T-helper 1 cell (primary cell): ENCODE measurements around the gene KIF1B.

Experiments
- DNase-seq, 5 donors: peaks; one replicate each; pipeline ENCODE4 v3.0.0-alpha.2; 2012 to 2020

The KIF1B gene

DNA sequence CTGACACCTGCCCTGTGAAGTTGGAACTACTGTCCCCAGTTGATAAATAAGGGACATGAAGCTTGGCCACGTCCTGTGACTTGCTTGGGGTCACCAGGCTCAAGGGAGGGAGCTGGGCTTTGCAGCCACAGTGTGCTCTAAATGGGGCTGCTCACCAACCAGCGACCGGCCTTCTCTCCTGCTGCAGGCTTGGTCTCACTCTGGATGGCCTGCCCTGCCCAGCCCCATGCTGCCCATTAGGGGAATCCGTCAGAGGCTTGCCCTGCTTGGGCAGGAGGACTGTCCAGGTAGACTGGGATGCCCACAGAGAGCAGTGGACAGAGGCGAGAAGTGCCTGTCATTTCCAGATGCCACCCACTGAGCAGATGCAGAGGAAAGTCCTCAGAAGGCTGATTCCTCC is 218.6 kb downstream of the KIF1B start:
- DNase-seq = no peak

DNA sequence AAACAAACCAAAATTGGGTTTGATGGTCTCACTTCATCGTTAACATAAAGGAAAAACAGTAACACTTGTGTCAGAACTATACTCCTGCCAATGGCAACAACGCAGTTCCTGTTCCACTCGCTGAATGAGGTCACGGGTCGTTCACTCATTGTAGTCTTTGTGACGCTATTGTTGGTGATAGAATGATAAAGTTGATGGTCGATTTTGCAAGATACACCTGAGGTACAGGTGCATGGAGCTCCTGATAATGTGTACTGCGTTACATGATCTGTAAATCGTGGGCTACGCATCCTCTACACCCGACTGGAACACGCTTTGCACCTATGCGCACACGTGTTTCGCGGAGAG is 219.5 kb downstream of the KIF1B start:
- peak in 2 of 5 donors; percentile 7 to 12 for DNase-seq

DNA sequence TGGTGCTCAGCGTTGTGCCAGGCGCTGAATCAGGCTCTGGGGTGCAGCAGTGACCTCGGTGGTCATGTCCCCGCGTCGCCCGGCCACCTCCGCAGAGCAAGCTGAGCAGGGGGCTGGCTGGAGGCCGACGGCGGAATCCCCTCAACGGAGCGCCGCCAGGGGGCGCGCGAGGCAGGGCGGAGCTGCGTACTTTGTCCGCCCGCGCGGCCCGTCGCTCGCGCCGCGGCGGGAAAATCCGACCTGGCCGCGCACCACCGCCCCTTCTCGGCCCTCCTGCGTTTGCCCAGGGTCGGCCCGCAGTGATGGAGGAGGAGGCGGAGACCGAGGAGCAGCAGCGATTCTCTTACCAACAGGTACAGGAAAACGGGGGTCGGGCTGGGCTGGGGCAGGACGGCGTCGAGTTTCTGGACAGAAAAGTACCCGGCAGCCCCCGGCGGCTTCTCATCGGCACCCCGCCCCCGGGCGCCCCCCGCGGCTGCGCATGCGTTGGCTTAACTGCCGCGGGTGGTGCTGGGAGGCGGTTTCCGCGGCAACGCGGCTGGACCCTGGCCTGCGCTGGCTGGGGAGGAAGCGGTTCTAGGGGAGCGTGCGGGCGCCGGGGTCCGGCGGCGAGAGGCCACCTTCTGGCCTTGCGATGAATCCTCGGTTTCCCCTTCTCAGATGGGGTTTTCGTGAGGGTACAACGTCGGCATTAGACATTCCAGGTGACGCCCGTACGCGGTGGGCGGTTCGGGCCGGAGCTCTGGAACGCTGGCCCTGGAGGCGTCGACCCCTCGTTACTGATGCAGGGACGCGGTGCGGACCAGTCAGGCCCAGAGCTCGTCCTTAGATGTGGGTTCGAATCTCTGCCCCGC is 220.1 kb downstream of the KIF1B start, which contains the start of gene CENPS:
TSS of gene CENPS (plus strand) at position 218 of the 854 bp plus-strand sequence. CDS start at position 303, 85 bp downstream.
- DNase-seq = peak; percentile 79 to 91 (median 84)
